Natural killer cell (primary cell): ENCODE results near the gene MAP3K14. TPM values are rescaled to one million over a fixed set of nuclear protein-coding genes. Genes with fewer than 3 reads are reported as not detected.

Source experiments
- ATAC-seq, 3 donors: fragments of 150-1000 bp in 2 of 3; fragments of 200-7000 bp in 1 of 3; cut with Tn5 transposase; 1 replicate in 1 of 3; 2 replicates in 2 of 3; pipeline ENCODE4 v1.10.0; 2021; ENCODE audit warnings: mild to moderate bottlenecking in 2 of 3, moderate library complexity in 2 of 3
- DNase-seq, 2 donors: peaks; one replicate each; pipeline versions ENCODE4 v3.0.0 to v3.0.0-alpha.2; 2013 to 2021; ENCODE audit warnings: mixed read lengths in 1 of 2
- H3K27ac ChIP-seq: one replicate; pipeline ENCODE4 v1.5.1; 2013; ENCODE audit warnings: mild to moderate bottlenecking, low read length
- H3K27me3 ChIP-seq: one replicate; pipeline ENCODE4 v1.6.1; 2013; ENCODE audit warnings: low read length; ENCODE audit not compliant: control insufficient read depth, insufficient read depth
- H3K36me3 ChIP-seq: one replicate; pipeline ENCODE4 v1.6.1; 2013; ENCODE audit warnings: low read length; ENCODE audit not compliant: control insufficient read depth, insufficient read depth
- H3K4me1 ChIP-seq: one replicate; pipeline ENCODE4 v1.6.1; 2013; ENCODE audit warnings: low read length; ENCODE audit not compliant: control insufficient read depth, insufficient read depth
- H3K4me3 ChIP-seq: one replicate; pipeline ENCODE4 v1.5.1; 2013; ENCODE audit warnings: low read length
- H3K9me3 ChIP-seq: one replicate; pipeline ENCODE4 v1.6.1; 2013; ENCODE audit warnings: low read length; ENCODE audit not compliant: control insufficient read depth, insufficient read depth
- H3K27ac Mint-ChIP-seq, 2 donors: one replicate each; pipeline ENCODE4 v1.8.0; 2022; ENCODE audit warnings: mild to moderate bottlenecking in 2 of 2, mixed read lengths in 2 of 2, moderate library complexity in 1 of 2
- H3K27me3 Mint-ChIP-seq, 2 donors: one replicate each; pipeline ENCODE4 v1.8.0; 2022; ENCODE audit warnings: low read depth in 2 of 2, mixed read lengths in 2 of 2
- H3K36me3 Mint-ChIP-seq: one replicate; pipeline ENCODE4 v1.8.0; 2022; ENCODE audit warnings: mixed read lengths
- H3K4me1 Mint-ChIP-seq, 2 donors: one replicate each; pipeline ENCODE4 v1.8.0; 2022; ENCODE audit warnings: mixed read lengths in 2 of 2
- H3K4me3 Mint-ChIP-seq: one replicate; pipeline ENCODE4 v1.8.0; 2022; ENCODE audit warnings: mild to moderate bottlenecking, moderate library complexity, mixed read lengths
- H3K9me3 Mint-ChIP-seq, 2 donors: one replicate each; pipeline ENCODE4 v1.8.0; 2022; ENCODE audit warnings: mixed read lengths in 2 of 2
- CTCF ChIP-seq: fragments of 200-600 bp; IDR thresholded peaks from one replicate; pipeline ENCODE4 v1.8.0; 2022; ENCODE audit warnings: antibody characterized with exemption
- WGBS: methylation state at CpG from one replicate; pipeline ENCODE4 v1.1.7; 2013; ENCODE audit warnings: missing lambda C conversion rate; ENCODE audit not compliant: insufficient coverage; 5-methylcytosine and 5-hydroxymethylcytosine counted together
- intact Hi-C: fragments of 100-400 bp; cut with micrococcal nuclease; formaldehyde crosslinking; loops from one replicate; pipeline ENCODE4 v1.14.2; 2022
- total RNA-seq, 4 donors: library from RNA; stranded (reverse); fragments of 120-200 nt in 1 of 4; gene quantifications; one replicate each; pipeline versions ENCODE4 v1.2.3 to v1.2.4, GENCODE V29; 2013 to 2022

The MAP3K14 gene
- total RNA-seq, 3 donors from 2014 or later (not counting 1 experiment from before 2014, with no cell fraction given): 28.0 to 31.9 (median 31.6) TPM

DNA sequence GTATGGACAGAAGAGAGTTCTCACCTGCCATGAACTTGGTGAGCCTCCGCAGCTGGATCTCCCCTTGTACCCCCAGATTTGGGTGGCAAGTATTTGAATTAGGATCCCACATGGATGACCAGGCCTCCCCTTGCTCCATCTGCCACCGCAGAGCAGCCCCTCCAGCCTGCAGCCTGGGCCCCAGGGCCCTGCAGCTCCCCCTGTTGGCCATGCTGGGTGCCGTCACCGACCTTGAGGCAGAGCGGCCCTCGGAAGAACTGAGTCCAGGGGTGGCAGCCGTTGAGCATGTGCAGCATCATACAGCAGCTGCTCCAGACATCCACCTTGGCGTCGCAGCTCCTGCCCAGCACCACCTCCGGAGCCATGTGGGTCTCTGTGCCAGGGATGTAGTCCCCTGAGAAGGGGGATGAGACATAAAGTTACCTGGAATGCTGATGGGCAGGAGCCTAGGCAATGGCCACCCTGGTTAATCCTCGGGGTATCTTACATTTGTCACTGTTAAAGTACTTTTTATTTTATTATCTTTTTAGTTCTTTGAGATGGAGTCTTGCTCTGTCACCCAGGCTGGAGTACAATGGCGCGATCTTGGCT, 45.9 kb downstream of the MAP3K14 start:
- H3K27me3 ChIP-seq: no peaks in the 10 kb centered on the region
- intact Hi-C loops: no loop called here
- no peaks in the 10 kb centered on the region for H3K4me1 ChIP-seq
- H3K9me3 ChIP-seq: no peaks in the 10 kb centered on the region
- H3K4me3 ChIP-seq: no peak overlapping the region
- Mint-ChIP-seq H3K9me3 (no peaks in the 10 kb centered on the region), H3K36me3 (no peaks in the 10 kb centered on the region), H3K4me3 (no peak overlapping the region), H3K27ac (no peak overlapping the region), H3K4me1 (no peaks in the 10 kb centered on the region), H3K27me3 (no peaks in the 10 kb centered on the region)
- peak; percentile 61 for TF ChIP-seq CTCF
- DNase-seq (peak; percentile 34 to 74), ATAC-seq (peak in 2 of 3 donors; percentile 73)
- peaks cover 79% of the 10 kb centered on the region for H3K36me3 ChIP-seq
- 89% methylated on average over 12 of the region's 13 CpGs for WGBS
- H3K27ac ChIP-seq: no peak overlapping the region

- no peaks in the 10 kb centered on the region for H3K9me3 Mint-ChIP-seq
- H3K27me3 ChIP-seq: no peaks in the 10 kb centered on the region
- H3K4me3 ChIP-seq: no peak overlapping the region
- WGBS: 86% methylated on average over 7 of the region's 7 CpGs
- H3K4me1 ChIP-seq: no peaks in the 10 kb centered on the region
- H3K27ac Mint-ChIP-seq: peak overlapping the region in 1 of 2 donors; percentile 36
- no peak overlapping the region for H3K4me3 Mint-ChIP-seq
- intact Hi-C loops: no loop called here
- H3K27me3 Mint-ChIP-seq: no peaks in the 10 kb centered on the region
- no peaks in the 10 kb centered on the region for H3K4me1 Mint-ChIP-seq
- no peak for DNase-seq
- H3K36me3 ChIP-seq: peaks cover 83% of the 10 kb centered on the region
- H3K9me3 ChIP-seq: no peaks in the 10 kb centered on the region
- H3K27ac ChIP-seq: no peak overlapping the region
- ATAC-seq: no peak
- TF ChIP-seq CTCF: no peak
- no peaks in the 10 kb centered on the region for H3K36me3 Mint-ChIP-seq
These were observed 46.9 kb downstream of the MAP3K14 start for GRCh38 chr17:45269912-45270311.

GRCh38 chr17:45267436-45268055, 49.3 kb downstream of the MAP3K14 start:
- no peaks in the 10 kb centered on the region for H3K9me3 Mint-ChIP-seq
- Histone ChIP-seq H3K36me3 (peaks cover 79% of the 10 kb centered on the region), H3K27me3 (no peaks in the 10 kb centered on the region), H3K4me1 (peaks cover 4% of the 10 kb centered on the region), H3K27ac (no peak overlapping the region), H3K4me3 (no peak overlapping the region), H3K9me3 (no peaks in the 10 kb centered on the region)
- peak overlapping the region in 1 of 2 donors; percentile 44 for H3K27ac Mint-ChIP-seq
- WGBS: 94% methylated on average over 8 of the region's 10 CpGs
- H3K4me3 Mint-ChIP-seq: no peak overlapping the region
- TF ChIP-seq CTCF: no peak
- intact Hi-C loops: no loop called here
- no peaks in the 10 kb centered on the region for H3K27me3 Mint-ChIP-seq
- DNase-seq (no peak), ATAC-seq (no peak)
- no peaks in the 10 kb centered on the region for H3K4me1 Mint-ChIP-seq
- H3K36me3 Mint-ChIP-seq: no peaks in the 10 kb centered on the region
